ENCODE results near the gene TEX48.

- TF ChIP-seq CTCF (IDR thresholded peaks at IDR 0.05) = no peak
- TF ChIP-seq POLR2A (IDR thresholded peaks at IDR 0.05) = no peak
- TF ChIP-seq POLR2AphosphoS5 (IDR thresholded peaks at IDR 0.05) = no peak
Measured at GRCh38 chr9:114641967-114642366, 40.0 kb downstream of the TEX48 start.
